ENCODE results near the gene TAF10.

Gene TAF10

DNA sequence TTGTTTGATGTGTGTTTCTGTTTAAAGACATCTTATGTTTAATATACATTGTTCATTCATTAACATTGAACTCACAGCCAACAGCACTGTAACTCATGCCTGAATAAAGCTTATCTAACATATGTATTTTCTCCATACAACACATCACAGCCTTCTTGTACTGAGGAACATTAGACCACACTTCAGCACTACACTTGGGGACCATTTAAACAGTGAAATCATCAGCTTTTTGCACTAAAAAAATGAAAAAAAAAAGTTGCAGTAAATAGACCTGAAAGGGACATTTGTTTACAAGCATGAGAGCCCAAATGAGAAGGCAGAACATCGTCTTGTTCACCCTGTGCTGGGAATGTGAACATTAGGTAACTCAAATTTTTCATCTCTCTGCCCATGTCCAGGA, 22.5 kb upstream of the TAF10 start:
- H3K27me3 ChIP-seq: no peaks in the 10 kb centered on the region
- H3K36me3 ChIP-seq: peaks cover 9 to 46% (median 32%) of the 10 kb centered on the region in 3 donors
- no peak for DNase-seq
- intact Hi-C loops (cut with DNase I; ENCODE audit: low total_unique reads): no loop called here
- TF ChIP-seq, protein P1, sequence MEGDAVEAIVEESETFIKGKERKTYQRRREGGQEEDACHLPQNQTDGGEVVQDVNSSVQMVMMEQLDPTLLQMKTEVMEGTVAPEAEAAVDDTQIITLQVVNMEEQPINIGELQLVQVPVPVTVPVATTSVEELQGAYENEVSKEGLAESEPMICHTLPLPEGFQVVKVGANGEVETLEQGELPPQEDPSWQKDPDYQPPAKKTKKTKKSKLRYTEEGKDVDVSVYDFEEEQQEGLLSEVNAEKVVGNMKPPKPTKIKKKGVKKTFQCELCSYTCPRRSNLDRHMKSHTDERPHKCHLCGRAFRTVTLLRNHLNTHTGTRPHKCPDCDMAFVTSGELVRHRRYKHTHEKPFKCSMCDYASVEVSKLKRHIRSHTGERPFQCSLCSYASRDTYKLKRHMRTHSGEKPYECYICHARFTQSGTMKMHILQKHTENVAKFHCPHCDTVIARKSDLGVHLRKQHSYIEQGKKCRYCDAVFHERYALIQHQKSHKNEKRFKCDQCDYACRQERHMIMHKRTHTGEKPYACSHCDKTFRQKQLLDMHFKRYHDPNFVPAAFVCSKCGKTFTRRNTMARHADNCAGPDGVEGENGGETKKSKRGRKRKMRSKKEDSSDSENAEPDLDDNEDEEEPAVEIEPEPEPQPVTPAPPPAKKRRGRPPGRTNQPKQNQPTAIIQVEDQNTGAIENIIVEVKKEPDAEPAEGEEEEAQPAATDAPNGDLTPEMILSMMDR (IDR thresholded peaks at IDR 0.05): no peak
- H3K4me1 ChIP-seq: peaks cover 0 to 48% (median 40%) of the 10 kb centered on the region in 4 donors
- H3K4me3 ChIP-seq: no peak overlapping the region
- H3K9me3 ChIP-seq: no peaks in the 10 kb centered on the region
- no peak overlapping the region for H3K27ac ChIP-seq

DNA sequence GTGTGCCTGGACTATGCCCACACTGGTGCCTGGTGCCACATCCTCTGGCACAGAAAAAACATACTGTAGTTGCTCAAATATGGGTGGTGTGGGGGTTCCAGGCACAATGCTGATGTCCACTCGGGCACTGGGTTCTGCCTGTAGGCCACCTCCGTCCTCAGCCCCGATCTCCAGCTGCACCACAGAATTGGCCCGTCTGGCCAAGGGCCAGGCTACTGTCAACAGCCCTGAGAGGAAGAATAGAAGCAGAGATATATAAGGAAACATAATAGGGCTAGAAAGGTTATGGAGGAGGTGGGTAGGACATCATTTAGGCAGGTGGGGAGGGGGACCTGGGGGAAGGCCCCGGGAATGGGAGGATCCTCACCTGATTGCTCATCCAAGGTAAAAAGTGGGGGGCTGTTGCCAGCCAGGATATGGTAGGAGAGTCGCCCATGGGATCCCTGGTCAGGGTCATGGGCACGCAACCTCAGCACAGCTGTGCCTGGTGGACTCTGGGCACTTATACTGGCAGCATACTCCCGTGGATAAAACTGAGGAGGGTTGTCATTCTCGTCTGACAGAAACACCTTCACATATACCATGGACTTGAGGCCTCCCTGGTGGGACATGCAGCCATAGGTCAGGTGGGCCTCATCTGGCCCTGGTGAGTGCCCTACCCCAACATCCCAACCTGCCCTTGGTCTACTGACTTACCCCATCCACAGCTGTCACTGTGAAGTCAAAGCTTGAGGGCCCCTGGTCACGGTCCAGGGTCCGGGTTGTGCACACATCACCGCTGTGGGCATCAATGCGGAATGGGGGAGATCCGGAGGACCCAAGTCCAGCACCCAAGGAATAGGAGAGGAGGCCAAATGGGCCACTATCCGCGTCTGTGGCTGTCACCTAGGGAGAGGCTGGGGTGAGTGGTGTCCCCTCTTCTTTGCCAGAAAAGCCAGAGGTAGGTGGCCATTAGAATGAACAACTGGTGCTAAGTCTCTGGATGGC, 21.7 kb upstream of the TAF10 start:
- DNase-seq: peak in 1 of 2 donors; percentile 53
- H3K9me3 ChIP-seq: no peaks in the 10 kb centered on the region
- peaks cover 0 to 40% (median 34%) of the 10 kb centered on the region in 4 donors for H3K4me1 ChIP-seq
- TF ChIP-seq, protein P1 (IDR thresholded peaks at IDR 0.05): no peak
- H3K27ac ChIP-seq: no peak overlapping the region
- H3K27me3 ChIP-seq: no peaks in the 10 kb centered on the region
- intact Hi-C loops (cut with DNase I; ENCODE audit: low total_unique reads): no loop called here
- H3K4me3 ChIP-seq: no peak overlapping the region
- H3K36me3 ChIP-seq: peaks cover 9 to 54% (median 39%) of the 10 kb centered on the region in 3 donors

DNA sequence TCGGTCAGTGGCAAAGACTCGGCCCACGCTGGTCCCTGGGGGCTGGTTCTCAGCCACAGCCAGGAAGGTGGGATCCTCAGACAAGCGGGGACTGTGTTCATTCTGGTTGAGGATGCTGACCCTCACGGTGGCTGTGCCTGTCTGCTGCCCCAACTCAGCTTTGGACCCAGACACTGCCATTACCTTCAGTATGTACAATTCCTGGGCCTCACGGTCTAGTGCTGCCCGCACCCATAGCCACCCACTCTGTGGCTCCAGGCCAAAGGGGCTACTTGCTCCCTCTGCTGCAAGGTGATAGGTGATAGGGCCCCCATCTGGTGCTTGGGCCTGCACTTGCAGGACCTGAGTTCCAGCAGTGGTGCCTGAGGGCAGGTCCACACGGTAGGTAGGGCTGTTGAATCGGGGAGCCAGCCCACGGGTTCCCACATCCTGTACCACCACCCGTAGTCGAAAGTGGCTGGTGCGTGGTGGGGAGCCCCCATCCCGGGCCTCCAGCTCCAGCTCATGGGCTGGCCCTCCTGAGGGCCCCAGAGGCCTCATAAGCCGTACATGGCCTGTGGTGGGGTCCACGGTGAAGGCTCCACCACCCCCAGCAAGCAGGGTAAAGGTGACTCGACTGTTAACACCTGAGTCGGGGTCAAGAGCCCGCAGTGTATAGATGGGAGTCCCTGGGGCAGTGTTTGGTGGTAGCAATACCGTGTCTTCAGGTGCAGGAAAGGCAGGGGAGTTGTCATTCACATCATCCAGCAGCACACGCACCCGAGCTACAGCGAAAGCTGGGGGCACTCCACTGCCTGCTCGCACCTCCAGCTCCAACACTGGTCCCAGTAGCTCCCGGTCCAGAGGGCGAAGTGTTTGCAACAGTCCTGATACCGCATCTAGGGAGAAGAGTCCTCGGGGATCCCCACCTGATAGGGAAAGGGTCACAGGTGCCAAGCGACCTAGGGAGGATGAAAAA, 20.4 kb upstream of the TAF10 start:
- H3K4me3 ChIP-seq: no peak overlapping the region
- H3K9me3 ChIP-seq: no peaks in the 10 kb centered on the region
- intact Hi-C loops (cut with DNase I; ENCODE audit: low total_unique reads): no loop called here
- TF ChIP-seq, protein P1 (IDR thresholded peaks at IDR 0.05): no peak
- H3K4me1 ChIP-seq: peaks cover 0 to 27% (median 22%) of the 10 kb centered on the region in 4 donors
- no peaks in the 10 kb centered on the region for H3K27me3 ChIP-seq
- no peak overlapping the region for H3K27ac ChIP-seq
- DNase-seq: peak in 1 of 2 donors; percentile 44
- H3K36me3 ChIP-seq: peaks cover 11 to 63% (median 42%) of the 10 kb centered on the region in 3 donors

DNA sequence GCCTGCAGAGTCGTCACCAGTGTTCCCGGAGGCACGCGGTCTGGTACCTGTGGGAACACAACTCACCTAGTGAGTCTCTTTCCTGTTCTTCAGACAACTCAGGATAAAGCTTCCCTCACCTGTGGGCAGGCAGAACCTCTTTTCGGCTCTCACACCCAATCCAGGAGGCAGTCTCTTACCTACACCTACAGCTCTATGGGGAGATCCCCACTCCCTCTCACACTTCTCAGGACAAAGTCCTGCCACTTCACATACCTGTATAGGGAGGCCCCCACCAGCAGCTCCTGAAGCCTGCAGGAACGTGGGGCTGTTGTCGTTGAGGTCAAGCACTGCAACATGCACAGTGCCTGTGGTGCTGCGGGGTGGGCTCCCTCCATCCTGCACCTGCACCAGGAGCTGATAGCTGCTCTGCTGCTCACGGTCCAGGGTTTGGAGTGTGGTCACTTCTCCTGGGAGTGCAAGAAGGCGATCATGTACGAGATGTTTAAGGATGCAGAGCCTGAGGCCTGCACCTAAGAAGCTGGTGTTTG, 19.4 kb upstream of the TAF10 start:
- H3K27ac ChIP-seq: no peak overlapping the region
- peaks cover 0 to 17% (median 14%) of the 10 kb centered on the region in 4 donors for H3K4me1 ChIP-seq
- no peaks in the 10 kb centered on the region for H3K9me3 ChIP-seq
- TF ChIP-seq, protein P1 (IDR thresholded peaks at IDR 0.05): no peak
- H3K36me3 ChIP-seq: peaks cover 15 to 72% (median 52%) of the 10 kb centered on the region in 3 donors
- intact Hi-C loops (cut with DNase I; ENCODE audit: low total_unique reads): no loop called here
- H3K27me3 ChIP-seq: no peaks in the 10 kb centered on the region
- H3K4me3 ChIP-seq: no peak overlapping the region
- peak in 1 of 2 donors; percentile 53 for DNase-seq

DNA sequence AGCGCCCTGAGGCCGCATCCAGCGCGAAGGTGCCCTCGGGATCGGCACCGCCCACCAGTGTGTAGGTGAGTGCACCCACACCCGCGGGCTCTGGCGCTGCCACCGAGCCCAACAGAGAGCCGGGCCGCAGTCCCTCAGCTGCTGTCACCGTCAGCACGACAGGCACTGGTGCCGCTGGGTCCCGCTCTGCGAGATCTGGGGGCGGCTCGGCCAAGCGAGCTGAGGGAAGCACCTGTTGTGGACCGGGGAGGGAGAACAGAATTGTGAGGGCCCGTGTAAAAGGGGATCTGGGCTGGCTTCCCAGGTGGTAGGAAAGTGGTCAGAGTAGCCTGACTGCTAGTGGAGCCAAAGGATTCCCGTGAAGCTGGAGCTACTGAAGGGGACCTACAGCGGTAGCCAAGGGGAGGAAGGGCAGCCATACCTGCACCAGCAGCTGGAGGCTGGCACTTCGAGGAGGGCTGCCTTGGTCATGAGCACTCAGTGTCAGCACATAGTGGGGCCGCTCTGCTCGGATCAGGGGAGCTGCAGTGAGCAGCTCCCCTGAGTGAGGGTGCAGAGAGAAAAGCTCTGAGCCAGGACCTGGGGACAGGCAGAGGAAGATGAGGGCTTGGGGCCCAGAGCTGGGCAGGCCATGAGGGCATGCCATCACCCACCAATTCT, 18.7 kb upstream of the TAF10 start:
- Histone ChIP-seq H3K27me3 (no peaks in the 10 kb centered on the region), H3K9me3 (no peaks in the 10 kb centered on the region), H3K4me1 (peaks cover 0 to 10% (median 8%) of the 10 kb centered on the region in 4 donors), H3K4me3 (no peak overlapping the region), H3K36me3 (peaks cover 20 to 79% (median 58%) of the 10 kb centered on the region in 3 donors), H3K27ac (no peak overlapping the region)
- peak in 1 of 2 donors; percentile 56 for DNase-seq
- TF ChIP-seq, protein P1 (IDR thresholded peaks at IDR 0.05): no peak
- intact Hi-C loops (cut with DNase I; ENCODE audit: low total_unique reads): no loop called here

Data from tibial artery (tissue), 4 donors.